Subcutaneous abdominal adipose tissue (tissue), 5 donors: ENCODE results near the gene SLC7A8.

Source experiments
- H3K27ac ChIP-seq: one replicate; pipeline ENCODE4 v1.7.0; 2013; ENCODE audit warnings: low read depth, mild to moderate bottlenecking, inconsistent platforms, low read length, moderate library complexity
- H3K27me3 ChIP-seq, 5 donors: one replicate each; pipeline ENCODE4 v1.7.0; 2013; ENCODE audit warnings: low read length in 5 of 5, inconsistent platforms in 1 of 5; ENCODE audit not compliant: control insufficient read depth in 5 of 5, insufficient read depth in 4 of 5
- H3K36me3 ChIP-seq, 5 donors: one replicate each; pipeline ENCODE4 v1.7.0; 2013; ENCODE audit warnings: low read length in 5 of 5; ENCODE audit not compliant: control insufficient read depth in 5 of 5, insufficient read depth in 5 of 5
- H3K4me1 ChIP-seq, 5 donors: one replicate each; pipeline ENCODE4 v1.7.0; 2013; ENCODE audit warnings: low read length in 5 of 5, mild to moderate bottlenecking in 3 of 5, moderate library complexity in 1 of 5; ENCODE audit not compliant: control insufficient read depth in 5 of 5, insufficient read depth in 5 of 5
- H3K4me3 ChIP-seq, 5 donors: one replicate each; pipeline ENCODE4 v1.7.0; 2013; ENCODE audit warnings: low read length in 5 of 5, low read depth in 1 of 5
- H3K9ac ChIP-seq, 5 donors: one replicate each; pipeline ENCODE4 v1.7.0; 2013; ENCODE audit warnings: low read length in 5 of 5, mild to moderate bottlenecking in 4 of 5, moderate library complexity in 3 of 5
- H3K9me3 ChIP-seq, 5 donors: one replicate each; pipeline ENCODE4 v1.7.0; 2013; ENCODE audit warnings: low read length in 5 of 5; ENCODE audit not compliant: control insufficient read depth in 5 of 5
- donor health status: healthy.
- donor health status: healthy.
- donor health status: healthy.
- donor health status: healthy.
- donor health status: healthy.

The SLC7A8 gene

GRCh38 chr14:23137813-23138535 is 45.5 kb downstream of the SLC7A8 start:
- Histone ChIP-seq H3K9me3 (no peaks in the 10 kb centered on the region), H3K9ac (no peak overlapping the region), H3K27ac (no peak overlapping the region), H3K4me3 (no peak overlapping the region), H3K36me3 (peaks cover 0 to 45% (median 36%) of the 10 kb centered on the region in 5 donors), H3K4me1 (peaks cover 0 to 14% (median 7%) of the 10 kb centered on the region in 5 donors), H3K27me3 (no peaks in the 10 kb centered on the region)

- H3K9me3 ChIP-seq, result no peaks in the 10 kb centered on the region
- H3K4me1 ChIP-seq, result peaks cover 0 to 7% (median under 1%) of the 10 kb centered on the region in 5 donors
- no peak overlapping the region for H3K9ac ChIP-seq
- H3K4me3 ChIP-seq, result no peak overlapping the region
- H3K27ac ChIP-seq, result no peak overlapping the region
- H3K27me3 ChIP-seq, result no peaks in the 10 kb centered on the region
- peaks cover 0 to 45% (median 36%) of the 10 kb centered on the region in 5 donors for H3K36me3 ChIP-seq
Observed at GRCh38 chr14:23137192-23137812, 46.2 kb downstream of the SLC7A8 start.

GRCh38 chr14:23136566-23137133 is 46.8 kb downstream of the SLC7A8 start:
- H3K27me3 ChIP-seq, result no peaks in the 10 kb centered on the region
- H3K4me3 ChIP-seq, result no peak overlapping the region
- H3K27ac ChIP-seq, result no peak overlapping the region
- H3K9me3 ChIP-seq, result no peaks in the 10 kb centered on the region
- H3K4me1 ChIP-seq, result peaks cover 0 to 1% (median 0%) of the 10 kb centered on the region in 5 donors
- H3K9ac ChIP-seq, result no peak overlapping the region
- peaks cover 0 to 46% (median 36%) of the 10 kb centered on the region in 5 donors for H3K36me3 ChIP-seq

GRCh38 chr14:23132970-23133369 is 50.5 kb downstream of the SLC7A8 start:
- Histone ChIP-seq H3K4me3 (no peak overlapping the region), H3K4me1 (no peaks in the 10 kb centered on the region), H3K9me3 (no peaks in the 10 kb centered on the region), H3K27me3 (peaks cover 0 to 3% (median 0%) of the 10 kb centered on the region in 5 donors), H3K9ac (no peak overlapping the region), H3K27ac (no peak overlapping the region), H3K36me3 (peaks cover 0 to 47% (median 35%) of the 10 kb centered on the region in 5 donors)

- Histone ChIP-seq H3K27ac (no peak overlapping the region), H3K27me3 (peaks cover 0 to 3% (median 0%) of the 10 kb centered on the region in 5 donors), H3K9me3 (no peaks in the 10 kb centered on the region), H3K4me1 (peaks cover 0 to 3% (median under 1%) of the 10 kb centered on the region in 5 donors), H3K4me3 (no peak overlapping the region), H3K9ac (no peak overlapping the region), H3K36me3 (peaks cover 0 to 47% (median 33%) of the 10 kb centered on the region in 5 donors)
Observed at GRCh38 chr14:23131482-23131881, 52.0 kb downstream of the SLC7A8 start.

GRCh38 chr14:23130871-23131270 is 52.6 kb downstream of the SLC7A8 start:
- Histone ChIP-seq H3K4me3 (no peak overlapping the region), H3K9ac (no peak overlapping the region), H3K4me1 (peaks cover 0 to 10% (median 7%) of the 10 kb centered on the region in 5 donors), H3K27ac (no peak overlapping the region), H3K9me3 (no peaks in the 10 kb centered on the region), H3K27me3 (peaks cover 0 to 3% (median 0%) of the 10 kb centered on the region in 5 donors), H3K36me3 (peaks cover 0 to 43% (median 28%) of the 10 kb centered on the region in 5 donors)

- Histone ChIP-seq H3K9ac (no peak overlapping the region), H3K9me3 (no peaks in the 10 kb centered on the region), H3K27me3 (peaks cover 0 to 3% (median 0%) of the 10 kb centered on the region in 5 donors), H3K4me1 (peaks cover 0 to 12% (median 10%) of the 10 kb centered on the region in 5 donors), H3K36me3 (peaks cover 0 to 43% (median 27%) of the 10 kb centered on the region in 5 donors), H3K4me3 (no peak overlapping the region), H3K27ac (no peak overlapping the region)
Observed at GRCh38 chr14:23129759-23130316, 53.6 kb downstream of the SLC7A8 start.

GRCh38 chr14:23128969-23129758 is 54.3 kb downstream of the SLC7A8 start:
- Histone ChIP-seq H3K9ac (no peak overlapping the region), H3K36me3 (peaks cover 0 to 43% (median 27%) of the 10 kb centered on the region in 5 donors)

GRCh38 chr14:23127861-23128260 is 55.6 kb downstream of the SLC7A8 start:
- H3K4me1 ChIP-seq, result peaks cover 0 to 23% (median 17%) of the 10 kb centered on the region in 5 donors
- H3K27me3 ChIP-seq, result peaks cover 0 to 3% (median 0%) of the 10 kb centered on the region in 5 donors
- H3K4me3 ChIP-seq, result no peak overlapping the region
- no peak overlapping the region for H3K27ac ChIP-seq
- H3K36me3 ChIP-seq, result peaks cover 0 to 43% (median 27%) of the 10 kb centered on the region in 5 donors
- no peaks in the 10 kb centered on the region for H3K9me3 ChIP-seq
- no peak overlapping the region for H3K9ac ChIP-seq

More at GRCh38 chr14:23128969-23129758, 54.3 kb downstream of the SLC7A8 start:
- peaks cover 0 to 3% (median 0%) of the 10 kb centered on the region in 5 donors for H3K27me3 ChIP-seq
- peaks cover 0 to 12% (median 11%) of the 10 kb centered on the region in 5 donors for H3K4me1 ChIP-seq
- no peak overlapping the region for H3K27ac ChIP-seq
- no peaks in the 10 kb centered on the region for H3K9me3 ChIP-seq
- no peak overlapping the region for H3K4me3 ChIP-seq
